Transverse colon (tissue), 4 donors: ENCODE measurements around the gene NRSN2. TPM values are rescaled to one million over a fixed set of nuclear protein-coding genes. Genes with fewer than 3 reads are reported as not detected.
"Not testable (repeated sequence)": the region's sequence is repeated elsewhere in the genome, so short reads cannot be mapped to it uniquely, and the experiment has no call there.

Source experiments
- DNase-seq: peaks from one replicate; pipeline ENCODE4 v3.0.0-alpha.2; 2019
- H3K27ac ChIP-seq, 4 donors: fragments of 200-600 bp; sonication (generic); 2 replicates each; pipeline ENCODE4 v1.5.1; 2016 to 2018; ENCODE audit warnings: inconsistent platforms in 4 of 4
- H3K27me3 ChIP-seq: fragments of 200-600 bp; sonication (generic); 2 replicates; pipeline ENCODE4 v1.5.1; 2017; ENCODE audit warnings: inconsistent platforms
- H3K36me3 ChIP-seq, 4 donors: fragments of 200-600 bp; sonication (generic); 2 replicates each; pipeline ENCODE4 v1.5.1; 2017 to 2019; ENCODE audit warnings: inconsistent platforms in 4 of 4
- H3K4me1 ChIP-seq, 4 donors: fragments of 200-600 bp; sonication (generic); 2 replicates each; pipeline ENCODE4 v1.5.1; 2017 to 2020; ENCODE audit warnings: inconsistent platforms in 4 of 4
- H3K4me3 ChIP-seq, 4 donors: fragments of 200-600 bp; sonication (generic); 1 replicate in 1 of 4; 2 replicates in 3 of 4; pipeline versions ENCODE4 v1.5.1 to v1.6.1; 2017 to 2019; ENCODE audit warnings: inconsistent platforms in 4 of 4
- H3K9me3 ChIP-seq, 2 donors: fragments of 200-600 bp; sonication (generic); 2 replicates each; pipeline ENCODE4 v1.5.1; 2017 to 2019; ENCODE audit warnings: inconsistent platforms in 2 of 2
- EP300 ChIP-seq: sonication (generic); formaldehyde crosslinking; IDR thresholded peaks from one replicate; pipeline ENCODE4 v1.6.1; 2017; ENCODE audit warnings: antibody characterized with exemption, low read depth
- POLR2A ChIP-seq: fragments of 450-650 bp; IDR thresholded peaks from one replicate; pipeline ENCODE4 v1.6.1; 2016; ENCODE audit warnings: antibody characterized with exemption, mild to moderate bottlenecking, moderate library complexity
- POLR2AphosphoS5 ChIP-seq, 3 donors: sonication (generic); formaldehyde crosslinking; IDR thresholded peaks; one replicate each; pipeline ENCODE4 v1.6.1; 2016; ENCODE audit warnings: antibody characterized with exemption in 3 of 3
- whole genome bisulfite sequencing, 2 donors: methylation state at CpG; one replicate each; pipeline ENCODE4 v1.1.5; 2018; ENCODE audit warnings: low coverage in 1 of 2; 5-methylcytosine and 5-hydroxymethylcytosine counted together
- in situ Hi-C, 4 donors: fragments of 200-750 bp; cut with MboI; loops; one replicate each; pipeline versions ENCODE4 v1.15.0 to v1.15.1; 2017; ENCODE audit warnings: low sequenced_read_pairs in 3 of 4, low pct_ligation_motif_present in 1 of 4, low pct_unique_long_range_greater_than_20kb in 1 of 4
- intact Hi-C: fragments of 100-400 bp; cut with DNase I; formaldehyde crosslinking; loops from one replicate; pipeline ENCODE4 v1.15.1; 2023; ENCODE audit warnings: low total_unique reads
- total RNA-seq, 4 donors: library from RNA; depleted of rRNA; stranded (reverse); fragments of >200 nt; gene quantifications; one replicate each; pipeline ENCODE4 v1.1.0, GENCODE V29; 2016
- TF ChIP-seq, protein P1 (sequence below), 5 experiments: fragments of 200-600 bp in 3 of 5; fragments of 450-650 bp in 2 of 5; sonication (generic) in 3 of 5; IDR thresholded peaks; 1 replicate in 2 of 5; 2 replicates in 3 of 5; pipeline ENCODE4 v1.5.1; 2016 to 2017; ENCODE audit warnings: antibody characterized with exemption in 5 of 5, inconsistent platforms in 3 of 5, mild to moderate bottlenecking in 2 of 5, moderate library complexity in 1 of 5

The NRSN2 gene
- total RNA-seq, 4 donors from 2014 or later, result 7.1 to 18.0 (median 12.8) TPM

DNA sequence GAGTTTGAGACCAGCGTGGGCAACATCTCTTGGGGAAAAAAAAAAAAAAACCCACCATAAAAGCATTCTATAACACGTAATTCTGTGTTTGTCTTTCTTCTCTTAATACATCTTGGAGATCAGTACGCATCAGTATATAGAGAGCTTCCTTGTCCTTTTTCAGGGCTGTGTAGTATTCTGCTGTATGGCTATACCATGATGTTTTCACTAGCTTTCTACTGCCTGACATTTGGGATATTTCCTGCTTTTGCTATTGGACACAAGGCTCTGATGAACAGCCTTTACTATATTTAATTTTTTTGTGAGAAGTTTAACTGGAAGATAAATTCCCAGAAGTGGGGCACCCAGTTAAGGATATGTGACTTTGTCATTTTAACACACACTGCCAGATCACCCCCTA lies 40.6 kb downstream of the NRSN2 start:
- in situ Hi-C loops, result no loop called here

DNA sequence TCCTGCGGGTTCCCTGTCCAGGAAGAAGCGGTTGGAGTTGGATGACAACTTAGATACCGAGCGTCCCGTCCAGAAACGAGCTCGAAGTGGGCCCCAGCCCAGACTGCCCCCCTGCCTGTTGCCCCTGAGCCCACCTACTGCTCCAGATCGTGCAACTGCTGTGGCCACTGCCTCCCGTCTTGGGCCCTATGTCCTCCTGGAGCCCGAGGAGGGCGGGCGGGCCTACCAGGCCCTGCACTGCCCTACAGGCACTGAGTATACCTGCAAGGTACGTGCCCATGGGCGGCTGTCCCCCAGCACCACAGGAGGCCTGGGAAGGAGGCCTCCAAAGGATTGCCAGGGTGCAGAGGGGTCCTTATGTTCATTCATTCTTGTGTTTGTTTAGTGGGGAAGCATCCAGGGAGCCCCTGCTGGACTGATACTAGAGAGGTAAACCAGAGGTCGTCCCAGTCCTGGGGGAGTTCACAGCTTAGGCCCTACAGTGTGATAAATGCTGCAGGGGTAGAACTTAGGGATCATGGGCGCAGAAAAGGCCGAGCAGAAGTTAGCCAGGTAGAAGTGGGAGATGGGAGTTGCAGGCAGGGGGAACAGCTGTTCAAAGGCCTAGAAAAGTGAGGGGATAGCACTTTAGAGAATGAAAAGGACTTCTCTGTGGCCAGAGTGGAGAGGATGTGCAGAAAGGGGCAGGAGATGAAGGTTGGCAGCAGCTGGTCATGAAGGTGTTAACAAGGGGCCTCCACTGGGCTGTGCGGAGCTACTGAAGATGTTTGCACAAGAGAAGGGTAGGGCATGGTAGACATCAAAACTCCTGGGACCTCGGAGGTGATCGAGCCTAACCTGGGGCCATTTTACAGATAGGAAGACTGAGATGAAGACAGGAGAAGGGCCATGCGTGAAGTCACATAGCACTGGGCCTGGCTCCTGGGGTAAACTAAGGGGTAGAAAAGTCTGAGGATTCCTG lies 41.4 kb downstream of the NRSN2 start:
- TF ChIP-seq EP300, result no peak
- TF ChIP-seq, protein P1, sequence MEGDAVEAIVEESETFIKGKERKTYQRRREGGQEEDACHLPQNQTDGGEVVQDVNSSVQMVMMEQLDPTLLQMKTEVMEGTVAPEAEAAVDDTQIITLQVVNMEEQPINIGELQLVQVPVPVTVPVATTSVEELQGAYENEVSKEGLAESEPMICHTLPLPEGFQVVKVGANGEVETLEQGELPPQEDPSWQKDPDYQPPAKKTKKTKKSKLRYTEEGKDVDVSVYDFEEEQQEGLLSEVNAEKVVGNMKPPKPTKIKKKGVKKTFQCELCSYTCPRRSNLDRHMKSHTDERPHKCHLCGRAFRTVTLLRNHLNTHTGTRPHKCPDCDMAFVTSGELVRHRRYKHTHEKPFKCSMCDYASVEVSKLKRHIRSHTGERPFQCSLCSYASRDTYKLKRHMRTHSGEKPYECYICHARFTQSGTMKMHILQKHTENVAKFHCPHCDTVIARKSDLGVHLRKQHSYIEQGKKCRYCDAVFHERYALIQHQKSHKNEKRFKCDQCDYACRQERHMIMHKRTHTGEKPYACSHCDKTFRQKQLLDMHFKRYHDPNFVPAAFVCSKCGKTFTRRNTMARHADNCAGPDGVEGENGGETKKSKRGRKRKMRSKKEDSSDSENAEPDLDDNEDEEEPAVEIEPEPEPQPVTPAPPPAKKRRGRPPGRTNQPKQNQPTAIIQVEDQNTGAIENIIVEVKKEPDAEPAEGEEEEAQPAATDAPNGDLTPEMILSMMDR (IDR thresholded peaks at IDR 0.05), result no peak
- no peak for TF ChIP-seq POLR2AphosphoS5 (IDR thresholded peaks at IDR 0.05)
- no peak for TF ChIP-seq POLR2A
- intact Hi-C loops, result no loop called here
- WGBS, 2 donors, result 89 to 94% methylated on average over 13 to 21 of the region's 21 CpGs
- H3K9me3 ChIP-seq, result no peaks in the 10 kb centered on the region
- no peaks in the 10 kb centered on the region for H3K36me3 ChIP-seq
- DNase-seq, result no peak
- H3K27ac ChIP-seq, result no peak overlapping the region
- no peaks in the 10 kb centered on the region for H3K27me3 ChIP-seq
- H3K4me1 ChIP-seq, result peaks cover 0 to 4% (median 1%) of the 10 kb centered on the region in 4 donors
- no peak overlapping the region for H3K4me3 ChIP-seq
- in situ Hi-C loops, result no loop called here

More for the DNA sequence above, 40.6 kb downstream of the NRSN2 start:
- TF ChIP-seq POLR2AphosphoS5 (IDR thresholded peaks at IDR 0.05), result no peak
- TF ChIP-seq POLR2A, result no peak
- no peak for TF ChIP-seq EP300
- TF ChIP-seq, protein P1 (IDR thresholded peaks at IDR 0.05), result no peak
- Histone ChIP-seq H3K9me3 (no peaks in the 10 kb centered on the region), H3K27ac (no peak overlapping the region), H3K4me3 (no peak overlapping the region), H3K36me3 (no peaks in the 10 kb centered on the region), H3K27me3 (no peaks in the 10 kb centered on the region), H3K4me1 (peaks cover 0 to 4% (median 1%) of the 10 kb centered on the region in 4 donors)
- intact Hi-C loops, result no loop called here
- no peak for DNase-seq
- 93 to 95% methylated on average over 3 of the region's 3 CpGs for WGBS, 2 donors

DNA sequence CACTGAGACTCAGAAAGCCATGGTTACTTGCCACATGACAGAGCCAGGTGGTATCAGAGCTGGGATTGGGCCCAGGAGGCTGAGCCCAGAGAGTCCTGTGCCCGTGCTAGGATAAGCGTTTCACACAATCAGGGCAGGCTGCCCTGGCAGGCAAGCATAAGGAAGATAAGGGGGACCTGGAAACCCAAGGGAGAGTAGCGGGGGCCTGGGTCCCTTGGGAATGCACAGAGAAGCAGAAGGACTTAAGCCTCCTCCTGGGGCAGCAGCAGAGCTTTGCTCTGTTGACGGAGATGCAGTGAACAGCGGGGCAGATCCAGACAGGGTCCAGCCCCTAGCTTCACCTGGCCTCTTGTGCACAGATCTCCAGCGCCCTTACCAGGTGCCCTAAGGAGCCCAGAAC lies 42.3 kb downstream of the NRSN2 start:
- H3K36me3 ChIP-seq, result no peaks in the 10 kb centered on the region
- no peaks in the 10 kb centered on the region for H3K9me3 ChIP-seq
- no peak overlapping the region for H3K27ac ChIP-seq
- in situ Hi-C loops (no loop called here), intact Hi-C loops (no loop called here)
- H3K27me3 ChIP-seq, result no peaks in the 10 kb centered on the region
- WGBS, 2 donors, result 86% methylated on average over 6 of the region's 6 CpGs; no CpG with 5 or more reads in 1 of the 2 donors
- peaks cover 0 to 4% (median 1%) of the 10 kb centered on the region in 4 donors for H3K4me1 ChIP-seq
- no peak for DNase-seq
- no peak overlapping the region for H3K4me3 ChIP-seq
- TF ChIP-seq POLR2AphosphoS5 (IDR thresholded peaks at IDR 0.05) (no peak), EP300 (no peak), POLR2A (no peak)
- TF ChIP-seq, protein P1 (IDR thresholded peaks at IDR 0.05), result no peak

DNA sequence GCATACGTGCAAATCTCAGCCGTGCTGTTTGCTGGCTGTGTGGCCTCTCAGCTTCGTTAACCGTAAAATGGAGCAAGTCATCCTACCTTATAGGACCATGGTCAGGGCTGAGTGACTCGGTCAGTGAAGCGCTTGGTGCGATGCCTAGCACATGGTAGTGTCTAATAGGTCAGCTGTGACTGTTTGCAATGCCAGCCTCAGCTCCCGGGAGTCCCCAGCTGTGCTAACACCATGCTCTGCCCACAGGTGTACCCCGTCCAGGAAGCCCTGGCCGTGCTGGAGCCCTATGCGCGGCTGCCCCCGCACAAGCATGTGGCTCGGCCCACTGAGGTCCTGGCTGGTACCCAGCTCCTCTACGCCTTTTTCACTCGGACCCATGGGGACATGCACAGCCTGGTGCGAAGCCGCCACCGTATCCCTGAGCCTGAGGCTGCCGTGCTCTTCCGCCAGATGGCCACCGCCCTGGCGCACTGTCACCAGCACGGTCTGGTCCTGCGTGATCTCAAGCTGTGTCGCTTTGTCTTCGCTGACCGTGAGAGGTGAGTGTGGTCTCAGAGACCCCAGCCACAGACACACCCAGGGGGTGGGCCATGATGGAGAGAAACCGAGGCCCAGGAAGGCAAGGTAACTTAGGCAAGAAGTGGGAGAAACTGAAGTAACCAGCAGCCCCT lies 44.3 kb downstream of the NRSN2 start:
- Histone ChIP-seq H3K27me3 (no peaks in the 10 kb centered on the region), H3K27ac (no peak overlapping the region), H3K9me3 (no peaks in the 10 kb centered on the region), H3K4me1 (no peaks in the 10 kb centered on the region), H3K4me3 (no peak overlapping the region), H3K36me3 (no peaks in the 10 kb centered on the region)
- intact Hi-C loops, result no loop called here
- no peak for TF ChIP-seq POLR2A
- TF ChIP-seq POLR2AphosphoS5 (IDR thresholded peaks at IDR 0.05), result no peak
- TF ChIP-seq, protein P1 (IDR thresholded peaks at IDR 0.05), result no peak
- TF ChIP-seq EP300, result no peak
- 94% methylated on average over 15 to 27 of the region's 29 CpGs for WGBS, 2 donors
- in situ Hi-C loops, result no loop called here
- no peak for DNase-seq

DNA sequence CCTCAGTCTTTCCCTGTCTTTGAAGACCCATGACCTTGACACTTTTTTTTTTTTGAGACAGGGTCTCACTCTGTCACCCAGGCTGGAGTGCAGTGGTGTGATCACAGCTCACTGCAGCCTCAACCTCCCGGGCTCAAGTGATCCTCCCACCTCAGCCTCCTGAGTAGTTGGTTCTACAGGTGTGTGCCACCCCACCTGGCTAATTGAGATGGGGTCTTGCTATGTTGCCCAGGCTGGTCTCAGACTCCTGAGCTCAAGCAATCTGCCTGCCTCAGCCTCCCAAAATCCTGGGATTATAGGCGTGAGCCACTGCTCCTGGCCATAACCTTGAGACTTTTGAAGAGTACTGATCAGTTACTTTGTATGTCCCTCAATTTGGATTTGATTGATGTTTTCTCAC lies 46.4 kb downstream of the NRSN2 start:
- H3K4me3 ChIP-seq, H3K27me3 ChIP-seq, H3K36me3 ChIP-seq, in situ Hi-C loops, H3K4me1 ChIP-seq, DNase-seq, intact Hi-C loops, H3K9me3 ChIP-seq, H3K27ac ChIP-seq: not testable (repeated sequence)
- 94% methylated on average over 2 of the region's 2 CpGs; no CpG with 5 or more reads in 1 of the 2 donors for WGBS, 2 donors
